ENCODE results near the gene ZFYVE28.

DNA sequence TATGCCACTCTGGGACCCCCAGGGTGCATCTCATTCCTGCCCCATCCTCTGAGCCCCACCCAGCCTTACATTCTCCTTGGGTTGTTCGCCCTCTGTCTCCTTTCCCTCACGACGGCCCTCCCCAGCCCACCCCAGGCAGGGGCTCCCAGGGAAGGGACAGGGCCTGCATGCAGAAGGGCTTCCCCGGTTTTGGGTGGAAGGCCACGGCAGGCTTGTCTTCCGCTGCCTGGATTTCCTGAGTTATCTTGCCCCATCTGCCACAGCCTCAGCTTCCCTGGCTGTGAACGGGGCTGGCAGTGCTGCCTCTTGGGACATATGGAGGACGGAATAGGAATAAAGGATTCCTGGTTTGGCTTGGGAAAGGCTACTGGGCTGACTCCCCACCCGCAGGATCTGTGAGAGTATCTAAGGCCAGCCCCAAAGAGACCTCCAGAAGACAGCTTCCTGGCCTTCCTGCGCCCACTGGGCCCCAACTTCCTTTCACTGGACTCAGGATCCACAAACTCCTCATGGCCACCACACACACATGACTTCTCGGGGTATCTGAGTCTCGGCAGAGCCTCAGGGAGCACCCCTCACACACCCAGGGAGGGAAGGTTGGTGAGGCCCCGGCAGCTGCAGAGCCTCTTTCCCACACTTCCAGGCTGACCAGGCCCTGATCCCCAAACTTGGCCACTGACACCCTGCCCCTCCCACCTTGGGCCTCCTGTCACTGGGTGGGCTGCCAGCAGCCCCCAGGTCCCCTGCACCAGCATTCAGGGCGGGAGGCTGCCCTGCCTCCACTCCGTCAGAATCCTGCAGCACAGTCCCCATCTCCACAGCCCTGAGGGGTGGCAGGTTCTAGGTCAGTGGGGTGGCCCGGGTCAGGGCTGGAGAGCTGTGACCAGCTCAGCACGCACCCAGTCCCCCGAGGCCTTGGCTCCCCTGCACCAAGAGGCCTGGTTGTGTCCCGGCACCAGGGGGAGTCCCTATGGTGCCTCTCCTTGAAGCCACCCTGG, 153.0 kb downstream of the ZFYVE28 start:
- no peak for TF ChIP-seq CTCF (IDR thresholded peaks at IDR 0.05 in 2 of 3, conservative IDR thresholded peaks at IDR 0.05 in 1 of 3; ENCODE audit: control insufficient read depth in 2 of 3, extremely low read depth in 1 of 3, insufficient read depth in 1 of 3, low read depth in 3 of 3, low read length in 3 of 3)
- TF ChIP-seq MXI1 (IDR thresholded peaks at IDR 0.05; ENCODE audit: low read depth, low read length) = no peak
- no peak for TF ChIP-seq RB1 (IDR thresholded peaks at IDR 0.05; ENCODE audit: borderline replicate concordance)
- no peak for TF ChIP-seq TCF7 (IDR thresholded peaks at IDR 0.05; ENCODE audit: borderline replicate concordance)

All from GM12878 (cell line).